ENCODE measurements around the gene APBB2.

DNA sequence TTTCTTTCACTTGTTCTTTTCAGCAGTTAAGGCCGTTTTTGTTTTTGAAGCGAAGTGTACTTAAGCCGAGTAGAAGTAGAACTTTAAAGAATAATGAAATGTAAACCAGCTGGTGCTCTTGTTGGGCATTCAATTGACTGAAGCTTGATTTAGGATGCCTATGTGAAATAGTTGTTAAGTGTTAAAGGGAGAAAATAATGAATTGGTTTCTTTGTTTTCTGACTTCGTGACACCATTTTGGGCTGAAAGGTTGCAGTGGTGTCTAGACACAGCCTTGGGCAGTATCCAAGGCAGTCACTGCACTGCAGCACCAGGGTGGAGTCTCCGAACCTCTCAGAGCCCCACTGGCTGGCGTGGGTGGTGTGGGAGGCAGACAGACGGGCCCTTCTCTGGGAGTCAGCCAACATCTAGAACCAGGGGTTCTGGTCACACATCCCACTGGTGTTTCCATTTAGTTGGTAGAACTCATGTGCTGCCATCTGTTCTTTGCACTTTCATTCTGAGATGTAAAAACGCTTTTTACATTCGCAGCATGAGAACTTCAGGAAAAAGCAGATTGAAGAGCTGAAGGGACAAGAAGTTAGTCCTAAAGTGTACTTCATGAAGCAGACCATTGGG is 45.9 kb upstream of the APBB2 start:
- TF ChIP-seq, protein P1, sequence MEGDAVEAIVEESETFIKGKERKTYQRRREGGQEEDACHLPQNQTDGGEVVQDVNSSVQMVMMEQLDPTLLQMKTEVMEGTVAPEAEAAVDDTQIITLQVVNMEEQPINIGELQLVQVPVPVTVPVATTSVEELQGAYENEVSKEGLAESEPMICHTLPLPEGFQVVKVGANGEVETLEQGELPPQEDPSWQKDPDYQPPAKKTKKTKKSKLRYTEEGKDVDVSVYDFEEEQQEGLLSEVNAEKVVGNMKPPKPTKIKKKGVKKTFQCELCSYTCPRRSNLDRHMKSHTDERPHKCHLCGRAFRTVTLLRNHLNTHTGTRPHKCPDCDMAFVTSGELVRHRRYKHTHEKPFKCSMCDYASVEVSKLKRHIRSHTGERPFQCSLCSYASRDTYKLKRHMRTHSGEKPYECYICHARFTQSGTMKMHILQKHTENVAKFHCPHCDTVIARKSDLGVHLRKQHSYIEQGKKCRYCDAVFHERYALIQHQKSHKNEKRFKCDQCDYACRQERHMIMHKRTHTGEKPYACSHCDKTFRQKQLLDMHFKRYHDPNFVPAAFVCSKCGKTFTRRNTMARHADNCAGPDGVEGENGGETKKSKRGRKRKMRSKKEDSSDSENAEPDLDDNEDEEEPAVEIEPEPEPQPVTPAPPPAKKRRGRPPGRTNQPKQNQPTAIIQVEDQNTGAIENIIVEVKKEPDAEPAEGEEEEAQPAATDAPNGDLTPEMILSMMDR (IDR thresholded peaks at IDR 0.05), result no peak
- no peak for TF ChIP-seq POLR2A (IDR thresholded peaks at IDR 0.05)
